Measurements from ENCODE around the gene RAPGEF5. TPM values are rescaled to one million over a fixed set of nuclear protein-coding genes. Genes with fewer than 3 reads are reported as not detected.

Gene RAPGEF5
- total RNA-seq, 1 experiment from 2014 or later, result 16.4 TPM

DNA sequence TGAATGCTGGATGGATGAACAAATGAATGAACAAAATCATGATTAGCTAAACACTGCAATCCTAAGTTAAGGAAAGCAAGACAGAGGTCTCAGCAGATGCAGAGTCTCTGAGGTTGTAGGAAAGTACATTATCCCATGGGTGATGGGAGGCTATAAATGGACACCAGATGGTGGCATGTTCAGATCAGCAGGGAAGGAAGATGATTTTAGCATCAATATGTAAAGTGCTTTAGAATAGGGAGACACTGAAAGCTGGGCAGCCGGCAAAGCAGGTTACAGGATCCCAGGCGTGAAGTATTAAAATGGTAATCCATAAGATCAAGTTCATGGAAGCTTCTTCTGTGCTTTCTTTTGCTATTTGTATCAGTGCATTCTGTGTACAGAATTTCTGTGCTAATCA is 7.9 kb upstream of the RAPGEF5 start:
- CTCF ChIA-PET, result no interaction called here

DNA sequence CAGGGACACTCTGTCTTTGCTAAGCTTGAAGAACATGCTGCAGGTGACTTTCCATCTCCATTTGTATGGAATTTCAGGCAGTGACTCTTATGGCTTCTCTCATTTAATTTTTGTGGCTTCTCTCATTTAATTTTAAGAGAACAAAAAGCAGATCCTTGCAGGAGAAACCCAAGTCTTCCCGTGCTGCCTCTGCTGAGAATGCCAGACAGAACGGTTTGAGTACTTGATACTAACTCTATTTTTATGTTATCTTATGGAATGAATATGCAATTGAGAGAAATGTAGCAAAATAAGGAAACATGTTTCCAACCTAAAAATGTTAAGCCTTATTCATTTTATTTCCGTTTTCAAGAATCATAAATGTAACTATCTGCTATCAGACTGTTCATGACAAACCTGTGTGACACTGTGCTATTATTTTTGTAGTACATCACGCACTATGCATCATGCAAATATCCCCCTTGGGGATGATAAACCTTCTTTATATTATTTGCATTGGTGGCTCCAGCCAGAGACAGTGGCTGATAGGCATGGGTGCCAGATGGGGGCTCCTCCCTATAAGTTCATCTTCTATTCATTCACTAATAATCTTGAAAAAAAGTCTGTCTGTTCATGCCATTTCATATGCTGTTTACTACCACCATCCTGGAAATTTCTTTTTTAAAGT is 6.9 kb upstream of the RAPGEF5 start:
- no TSS peak for BruUV-seq (replicated peaks)
- no peaks in the 10 kb centered on the region for H3K9me2 ChIP-seq (ENCODE audit: insufficient read depth)
- no peak for DNase-seq
- ChIA-PET POLR2A (ENCODE audit: unreplicated experiment) (no interaction called here), CTCF (interaction anchor here (0.6 kb wide), 1 partner anchor 213 kb away, joined by 4 read pairs; no protein-coding TSS in a partner anchor)
- H3K4me3 ChIP-seq, result no peak overlapping the region
- H2AFZ ChIP-seq, result no peak overlapping the region
- 0 out of 2 replicates have a peak, but pooled peaks cover 8% of the 10 kb centered on the region for H3K4me1 ChIP-seq (replicated peaks; ENCODE audit: insufficient read depth)
- no peaks in the 10 kb centered on the region for H4K20me1 ChIP-seq (ENCODE audit: insufficient read depth)
- no peak overlapping the region for H3K27ac ChIP-seq
- TF ChIP-seq, protein P1, sequence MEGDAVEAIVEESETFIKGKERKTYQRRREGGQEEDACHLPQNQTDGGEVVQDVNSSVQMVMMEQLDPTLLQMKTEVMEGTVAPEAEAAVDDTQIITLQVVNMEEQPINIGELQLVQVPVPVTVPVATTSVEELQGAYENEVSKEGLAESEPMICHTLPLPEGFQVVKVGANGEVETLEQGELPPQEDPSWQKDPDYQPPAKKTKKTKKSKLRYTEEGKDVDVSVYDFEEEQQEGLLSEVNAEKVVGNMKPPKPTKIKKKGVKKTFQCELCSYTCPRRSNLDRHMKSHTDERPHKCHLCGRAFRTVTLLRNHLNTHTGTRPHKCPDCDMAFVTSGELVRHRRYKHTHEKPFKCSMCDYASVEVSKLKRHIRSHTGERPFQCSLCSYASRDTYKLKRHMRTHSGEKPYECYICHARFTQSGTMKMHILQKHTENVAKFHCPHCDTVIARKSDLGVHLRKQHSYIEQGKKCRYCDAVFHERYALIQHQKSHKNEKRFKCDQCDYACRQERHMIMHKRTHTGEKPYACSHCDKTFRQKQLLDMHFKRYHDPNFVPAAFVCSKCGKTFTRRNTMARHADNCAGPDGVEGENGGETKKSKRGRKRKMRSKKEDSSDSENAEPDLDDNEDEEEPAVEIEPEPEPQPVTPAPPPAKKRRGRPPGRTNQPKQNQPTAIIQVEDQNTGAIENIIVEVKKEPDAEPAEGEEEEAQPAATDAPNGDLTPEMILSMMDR (conservative IDR thresholded peaks at IDR 0.05), result no peak
- TF ChIP-seq EZH2 (IDR thresholded peaks at IDR 0.05; ENCODE audit: low read depth), result no peak
- intact Hi-C loops (cut with micrococcal nuclease; ENCODE audit: unreplicated experiment), result no loop called here
- no peaks in the 10 kb centered on the region for H3F3A ChIP-seq (ENCODE audit: insufficient read depth, low read depth)
- no peak overlapping the region for H3K4me2 ChIP-seq
- no peaks in the 10 kb centered on the region for H3K9me3 ChIP-seq (ENCODE audit: insufficient read depth, low read depth)
- no peaks in the 10 kb centered on the region for H3K36me3 ChIP-seq (ENCODE audit: low read depth)
- H3K79me2 ChIP-seq (ENCODE audit: low read depth), result no peaks in the 10 kb centered on the region
- no peaks in the 10 kb centered on the region for H3K27me3 ChIP-seq (ENCODE audit: insufficient read depth, low read depth)

More for the DNA sequence above, 7.9 kb upstream of the RAPGEF5 start:
- Histone ChIP-seq H3K4me1 (replicated peaks; ENCODE audit: insufficient read depth) (0 out of 2 replicates have a peak, but pooled peaks cover 8% of the 10 kb centered on the region), H4K20me1 (ENCODE audit: insufficient read depth) (no peaks in the 10 kb centered on the region), H3F3A (ENCODE audit: insufficient read depth, low read depth) (no peaks in the 10 kb centered on the region), H2AFZ (no peak overlapping the region), H3K4me3 (no peak overlapping the region), H3K4me2 (no peak overlapping the region), H3K79me2 (ENCODE audit: low read depth) (no peaks in the 10 kb centered on the region), H3K9me2 (ENCODE audit: insufficient read depth) (no peaks in the 10 kb centered on the region), H3K9me3 (ENCODE audit: insufficient read depth, low read depth) (no peaks in the 10 kb centered on the region), H3K36me3 (ENCODE audit: low read depth) (no peaks in the 10 kb centered on the region), H3K27ac (no peak overlapping the region), H3K27me3 (ENCODE audit: insufficient read depth, low read depth) (no peaks in the 10 kb centered on the region)
- intact Hi-C loops (cut with micrococcal nuclease; ENCODE audit: unreplicated experiment), result no loop called here
- no TSS peak for BruUV-seq (replicated peaks)
- POLR2A ChIA-PET (ENCODE audit: unreplicated experiment), result no interaction called here
- TF ChIP-seq, protein P1 (conservative IDR thresholded peaks at IDR 0.05), result no peak
- no peak for TF ChIP-seq EZH2 (IDR thresholded peaks at IDR 0.05; ENCODE audit: low read depth)
- no peak for DNase-seq

DNA sequence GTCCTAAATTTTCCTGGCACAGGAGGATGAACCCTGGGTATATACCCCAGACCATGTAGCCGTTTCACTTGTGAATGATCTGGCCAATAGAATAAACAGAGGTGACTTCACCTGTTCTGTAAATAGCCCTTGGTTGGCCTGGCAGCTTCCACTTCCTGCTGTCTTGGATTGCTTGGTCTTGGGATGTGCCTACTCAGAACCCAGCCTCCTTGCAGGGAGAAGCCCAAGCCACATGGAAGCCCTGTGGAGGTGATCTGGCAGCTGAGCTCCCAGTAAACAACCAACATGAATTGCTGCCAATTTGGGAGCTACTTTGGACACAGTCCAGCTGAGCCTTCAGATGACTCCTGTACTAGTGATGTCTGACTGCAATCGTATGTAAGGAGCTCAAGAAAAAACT is 4.8 kb upstream of the RAPGEF5 start:
- BruUV-seq (replicated peaks), result no TSS peak
- no peaks in the 10 kb centered on the region for H3K79me2 ChIP-seq (ENCODE audit: low read depth)
- peak; percentile 57 to 64 for DNase-seq
- TF ChIP-seq, protein P1 (conservative IDR thresholded peaks at IDR 0.05), result no peak
- no peak for TF ChIP-seq EZH2 (IDR thresholded peaks at IDR 0.05; ENCODE audit: low read depth)
- intact Hi-C loops (cut with micrococcal nuclease; ENCODE audit: unreplicated experiment), result no loop called here
- H3K27ac ChIP-seq, result no peak overlapping the region
- H3K4me3 ChIP-seq, result no peak overlapping the region
- H3K4me1 ChIP-seq (replicated peaks; ENCODE audit: insufficient read depth), result peaks cover 18% of the 10 kb centered on the region
- no peaks in the 10 kb centered on the region for H3K36me3 ChIP-seq (ENCODE audit: low read depth)
- H3K4me2 ChIP-seq, result no peak overlapping the region
- peaks cover 11% of the 10 kb centered on the region; the same call in 1 of the 2 replicates for H3F3A ChIP-seq (ENCODE audit: insufficient read depth, low read depth)
- H2AFZ ChIP-seq, result no peak overlapping the region
- H3K27me3 ChIP-seq (ENCODE audit: insufficient read depth, low read depth), result no peaks in the 10 kb centered on the region
- ChIA-PET CTCF (no interaction called here), POLR2A (ENCODE audit: unreplicated experiment) (interaction anchor here (0.6 to 0.7 kb wide), 2 partner anchors 129 to 384 kb away, joined by 3 read pairs; no protein-coding TSS in a partner anchor)
- H3K9me3 ChIP-seq (ENCODE audit: insufficient read depth, low read depth), result no peaks in the 10 kb centered on the region
- H3K9me2 ChIP-seq (ENCODE audit: insufficient read depth), result no peaks in the 10 kb centered on the region
- H4K20me1 ChIP-seq (ENCODE audit: insufficient read depth), result no peaks in the 10 kb centered on the region
